GM21423 (cell line): ENCODE results near the gene WARS2.

Experiments used
- ATAC-seq: cut with Tn5 transposase; IDR thresholded peaks from one replicate; pipeline ENCODE4 v1.9.1; 2021; ENCODE audit warnings: mild to moderate bottlenecking, moderate library complexity; ENCODE audit not compliant: unreplicated experiment

The WARS2 gene

GRCh38 chr1:119086830-119087229, 53.6 kb downstream of the WARS2 start:
- ATAC-seq, result no peak

- no peak for ATAC-seq
Measured at GRCh38 chr1:119084798-119085197, 55.7 kb downstream of the WARS2 start.

GRCh38 chr1:119083980-119084379, 56.5 kb downstream of the WARS2 start:
- no peak for ATAC-seq

GRCh38 chr1:119083479-119083878, 57.0 kb downstream of the WARS2 start:
- no peak for ATAC-seq

GRCh38 chr1:119081700-119082099, 58.8 kb downstream of the WARS2 start:
- ATAC-seq, result no peak

- no peak for ATAC-seq
Measured at GRCh38 chr1:119081267-119081666, 59.2 kb downstream of the WARS2 start.

- ATAC-seq, result no peak
Measured at GRCh38 chr1:119080586-119080985, 59.9 kb downstream of the WARS2 start.

GRCh38 chr1:119079881-119080280, 60.6 kb downstream of the WARS2 start:
- ATAC-seq, result no peak

GRCh38 chr1:119075614-119076013, 64.8 kb downstream of the WARS2 start:
- ATAC-seq, result no peak

GRCh38 chr1:119071321-119071720, 69.1 kb downstream of the WARS2 start:
- no peak for ATAC-seq

GRCh38 chr1:119069682-119070081, 70.8 kb downstream of the WARS2 start:
- no peak for ATAC-seq

- ATAC-seq, result no peak
Measured at GRCh38 chr1:119068427-119068826, 72.0 kb downstream of the WARS2 start.

GRCh38 chr1:119061700-119062099, 78.8 kb downstream of the WARS2 start:
- no peak for ATAC-seq

- no peak for ATAC-seq
Measured at GRCh38 chr1:119055568-119055967, 84.9 kb downstream of the WARS2 start.

GRCh38 chr1:119053917-119054316, 86.5 kb downstream of the WARS2 start:
- ATAC-seq, result no peak

- no peak for ATAC-seq
Measured at GRCh38 chr1:119052267-119052666, 88.2 kb downstream of the WARS2 start.

GRCh38 chr1:119048624-119049404, 91.6 kb downstream of the WARS2 start:
- ATAC-seq, result no peak

- no peak for ATAC-seq
Measured at GRCh38 chr1:119046785-119047438, 93.5 kb downstream of the WARS2 start.

GRCh38 chr1:119046429-119046784, 94.0 kb downstream of the WARS2 start:
- ATAC-seq, result no peak

GRCh38 chr1:119045096-119045746, 95.2 kb downstream of the WARS2 start:
- no peak for ATAC-seq

- ATAC-seq, result no peak
Measured at GRCh38 chr1:119040906-119041305, 99.5 kb downstream of the WARS2 start.

- ATAC-seq, result no peak
Measured at GRCh38 chr1:119040489-119040888, 100.0 kb downstream of the WARS2 start.
